Left renal cortex interstitium (tissue), 4 donors: ENCODE results near the gene LKAAEAR1. TPM values are rescaled to one million over a fixed set of nuclear protein-coding genes. Genes with fewer than 3 reads are reported as not detected.

Source experiments
- DNase-seq, 4 donors: peaks; one replicate each; pipeline ENCODE4 v3.0.0-alpha.2; 2013; ENCODE audit warnings: low read depth in 4 of 4, low spot score in 2 of 4, missing footprints in 1 of 4
- polyA plus RNA-seq, 4 donors: library from polyadenylated mRNA; unstranded; fragments of 120-200 nt; gene quantifications; one replicate each; pipeline ENCODE4 v1.2.1, GENCODE V29; 2013; ENCODE audit not compliant: insufficient read length in 4 of 4

LKAAEAR1 gene
- polyA plus RNA-seq, 4 donors: 0.27 to 0.29 TPM; not detected in 2

GRCh38 chr20:64080813-64081623, 3.2 kb downstream of the LKAAEAR1 start:
- DNase-seq: no peak

- no peak for DNase-seq
Measured at GRCh38 chr20:64080013-64080812, 4.0 kb downstream of the LKAAEAR1 start, which contains the start of gene OPRL1. Gene OPRL1 (plus strand): TSS chr20:64080082. CDS start chr20:64092721, 12,639 bp downstream.

GRCh38 chr20:64079273-64080012, 4.8 kb downstream of the LKAAEAR1 start, which contains the start of gene RGS19:
Gene RGS19 (minus strand): TSS chr20:64079518. CDS start chr20:64076886, 2,632 bp downstream.
- no peak for DNase-seq

- no peak for DNase-seq
Measured at GRCh38 chr20:64078934-64079272, 5.3 kb downstream of the LKAAEAR1 start.

- DNase-seq: no peak
Measured at GRCh38 chr20:64077876-64078551, 6.2 kb downstream of the LKAAEAR1 start.

- DNase-seq: no peak
Measured at GRCh38 chr20:64077541-64077875, 6.7 kb downstream of the LKAAEAR1 start.

GRCh38 chr20:64077094-64077493, 7.1 kb downstream of the LKAAEAR1 start:
- no peak for DNase-seq

GRCh38 chr20:64076061-64076997, 7.9 kb downstream of the LKAAEAR1 start:
- no peak for DNase-seq

- DNase-seq: no peak
Measured at GRCh38 chr20:64075556-64075955, 8.6 kb downstream of the LKAAEAR1 start.

- no peak for DNase-seq
Measured at GRCh38 chr20:64074963-64075362, 9.2 kb downstream of the LKAAEAR1 start.

GRCh38 chr20:64074184-64074789, 9.9 kb downstream of the LKAAEAR1 start:
- no peak for DNase-seq

- DNase-seq: no peak
Measured at GRCh38 chr20:64073476-64074183, 10.6 kb downstream of the LKAAEAR1 start.

- DNase-seq: no peak
Measured at GRCh38 chr20:64072498-64073063, 11.6 kb downstream of the LKAAEAR1 start.

GRCh38 chr20:64071341-64072332, 12.6 kb downstream of the LKAAEAR1 start:
- no peak for DNase-seq

GRCh38 chr20:64070244-64070993, 13.8 kb downstream of the LKAAEAR1 start:
- DNase-seq: no peak

GRCh38 chr20:64069614-64070243, 14.5 kb downstream of the LKAAEAR1 start:
- DNase-seq: no peak
